Parathyroid adenoma (tissue), 2 donors: ENCODE measurements around the gene PDYN.

Experiments used
- H2AFZ ChIP-seq: fragments of 300-600 bp; sonication (generic); one replicate; pipeline ENCODE4 v1.7.0; 2017; ENCODE audit warnings: antibody characterized with exemption, mild to moderate bottlenecking
- H3K27ac ChIP-seq: fragments of 300-600 bp; sonication (generic); one replicate; pipeline ENCODE4 v1.7.0; 2017
- H3K27me3 ChIP-seq: fragments of 300-600 bp; sonication (generic); one replicate; pipeline ENCODE4 v1.7.0; 2017; ENCODE audit warnings: low read length; ENCODE audit not compliant: control insufficient read depth, insufficient read depth
- H3K36me3 ChIP-seq: fragments of 300-600 bp; sonication (generic); one replicate; pipeline ENCODE4 v1.7.0; 2017; ENCODE audit warnings: low read length; ENCODE audit not compliant: control insufficient read depth, insufficient read depth
- H3K4me1 ChIP-seq: fragments of 300-600 bp; sonication (generic); one replicate; pipeline ENCODE4 v1.7.0; 2017; ENCODE audit warnings: control low read depth
- H3K4me2 ChIP-seq: fragments of 300-600 bp; sonication (generic); one replicate; pipeline ENCODE4 v1.7.0; 2017; ENCODE audit warnings: low read length
- H3K4me3 ChIP-seq: fragments of 300-600 bp; sonication (generic); one replicate; pipeline ENCODE4 v1.7.0; 2017; ENCODE audit warnings: low read depth, low read length
- H3K79me2 ChIP-seq: fragments of 300-600 bp; sonication (generic); one replicate; pipeline ENCODE4 v1.7.0; 2017; ENCODE audit warnings: control low read depth
- H3K9ac ChIP-seq: fragments of 300-600 bp; sonication (generic); one replicate; pipeline ENCODE4 v1.7.0; 2017; ENCODE audit warnings: mild to moderate bottlenecking
- H3K9me3 ChIP-seq: fragments of 300-600 bp; sonication (generic); one replicate; pipeline ENCODE4 v1.7.0; 2017; ENCODE audit warnings: low read length; ENCODE audit not compliant: control insufficient read depth
- CTCF ChIP-seq: fragments of 300-600 bp; sonication (generic); IDR thresholded peaks from one replicate; pipeline ENCODE4 v1.7.0; 2017; ENCODE audit warnings: antibody characterized with exemption, mild to moderate bottlenecking
- donor health status: primary hyperparathyroidism.

The PDYN gene

GRCh38 chr20:1933465-1933870, 60.4 kb downstream of the PDYN start:
- H2AFZ ChIP-seq: no peak overlapping the region
- no peaks in the 10 kb centered on the region for H3K4me1 ChIP-seq
- H3K27ac ChIP-seq: no peak overlapping the region
- no peaks in the 10 kb centered on the region for H3K27me3 ChIP-seq
- H3K9ac ChIP-seq: no peak overlapping the region
- no peak overlapping the region for H3K4me2 ChIP-seq
- H3K79me2 ChIP-seq: no peaks in the 10 kb centered on the region
- TF ChIP-seq CTCF: no peak
- no peaks in the 10 kb centered on the region for H3K9me3 ChIP-seq
- H3K4me3 ChIP-seq: no peak overlapping the region
- no peaks in the 10 kb centered on the region for H3K36me3 ChIP-seq

GRCh38 chr20:1932971-1933370, 60.9 kb downstream of the PDYN start:
- Histone ChIP-seq H3K4me1 (no peaks in the 10 kb centered on the region), H3K79me2 (no peaks in the 10 kb centered on the region), H3K4me2 (no peak overlapping the region), H3K27ac (no peak overlapping the region), H3K27me3 (no peaks in the 10 kb centered on the region), H3K9ac (no peak overlapping the region), H2AFZ (no peak overlapping the region), H3K9me3 (no peaks in the 10 kb centered on the region), H3K36me3 (no peaks in the 10 kb centered on the region), H3K4me3 (no peak overlapping the region)
- no peak for TF ChIP-seq CTCF

GRCh38 chr20:1931830-1932229, 62.0 kb downstream of the PDYN start:
- H3K4me1 ChIP-seq: no peaks in the 10 kb centered on the region
- no peak overlapping the region for H3K9ac ChIP-seq

GRCh38 chr20:1930165-1930564, 63.7 kb downstream of the PDYN start:
- H3K79me2 ChIP-seq: no peaks in the 10 kb centered on the region
- H3K4me2 ChIP-seq: no peak overlapping the region
- no peaks in the 10 kb centered on the region for H3K27me3 ChIP-seq
- no peak overlapping the region for H3K9ac ChIP-seq
- no peak overlapping the region for H2AFZ ChIP-seq
- TF ChIP-seq CTCF: no peak
- no peaks in the 10 kb centered on the region for H3K4me1 ChIP-seq
- H3K4me3 ChIP-seq: no peak overlapping the region
- H3K36me3 ChIP-seq: no peaks in the 10 kb centered on the region
- no peak overlapping the region for H3K27ac ChIP-seq
- H3K9me3 ChIP-seq: no peaks in the 10 kb centered on the region

More at GRCh38 chr20:1931830-1932229, 62.0 kb downstream of the PDYN start:
- H3K27me3 ChIP-seq: no peaks in the 10 kb centered on the region
- H3K79me2 ChIP-seq: no peaks in the 10 kb centered on the region
- no peaks in the 10 kb centered on the region for H3K9me3 ChIP-seq
- no peak for TF ChIP-seq CTCF
- H2AFZ ChIP-seq: no peak overlapping the region
- no peak overlapping the region for H3K4me3 ChIP-seq
- H3K36me3 ChIP-seq: no peaks in the 10 kb centered on the region
- H3K4me2 ChIP-seq: no peak overlapping the region
- H3K27ac ChIP-seq: no peak overlapping the region

- Histone ChIP-seq H3K36me3 (no peaks in the 10 kb centered on the region), H3K4me1 (no peaks in the 10 kb centered on the region), H3K9ac (no peak overlapping the region), H2AFZ (no peak overlapping the region), H3K4me2 (no peak overlapping the region), H3K27ac (no peak overlapping the region), H3K9me3 (no peaks in the 10 kb centered on the region), H3K79me2 (no peaks in the 10 kb centered on the region), H3K4me3 (no peak overlapping the region), H3K27me3 (no peaks in the 10 kb centered on the region)
- TF ChIP-seq CTCF: no peak
Observed at GRCh38 chr20:1929460-1929859, 64.4 kb downstream of the PDYN start.
